ENCODE measurements around the gene COX6A2.

The COX6A2 gene

DNA sequence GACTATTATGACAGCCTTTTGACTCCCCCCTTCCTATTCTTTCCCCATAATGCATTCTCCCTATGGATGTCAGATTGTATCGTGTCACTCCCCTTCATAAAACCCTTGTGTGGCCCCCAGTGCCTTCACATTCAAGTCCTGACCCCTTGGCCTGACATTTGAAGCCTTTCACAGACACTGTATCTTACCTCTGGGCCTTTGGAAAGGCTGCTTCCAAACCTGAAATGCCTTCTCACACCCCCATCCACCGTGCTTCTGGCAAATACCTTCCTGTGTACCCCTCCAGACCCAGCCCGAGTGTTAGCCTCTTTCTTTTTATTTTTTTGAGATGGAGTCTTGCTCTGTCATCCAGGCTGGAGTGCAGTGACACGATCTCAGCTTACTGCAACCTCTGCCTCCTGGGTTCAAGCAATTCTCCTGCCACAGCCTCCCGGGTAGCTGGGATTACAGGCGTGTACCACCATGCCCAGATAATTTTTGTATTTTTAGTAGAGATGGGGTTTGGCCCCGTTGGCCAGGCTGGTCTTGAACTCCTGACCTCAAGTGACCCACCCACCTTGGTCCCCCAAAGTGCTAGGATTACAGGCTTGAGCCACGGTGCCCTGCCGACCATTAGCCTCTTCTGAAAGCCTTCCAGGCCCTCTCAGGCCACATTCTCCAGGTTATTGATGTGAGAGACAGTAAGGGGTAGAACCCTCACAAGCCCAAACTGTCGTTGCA, 33.2 kb upstream of the COX6A2 start:
- Histone ChIP-seq H3K4me1 (ENCODE audit: low read length) (peaks cover 5% of the 10 kb centered on the region), H3F3A (ENCODE audit: insufficient read depth, low read length) (peaks cover 19% of the 10 kb centered on the region), H3K27ac (ENCODE audit: low read length) (no peak overlapping the region), H3K4me2 (ENCODE audit: low read depth, low read length) (no peak overlapping the region), H3K79me2 (ENCODE audit: low read length) (peaks cover 34% of the 10 kb centered on the region), H3K9ac (ENCODE audit: low read length) (no peak overlapping the region), H4K20me1 (ENCODE audit: insufficient read depth, low read length) (no peaks in the 10 kb centered on the region), H3K36me3 (replicated peaks; ENCODE audit: insufficient read depth, low read length) (no peaks in the 10 kb centered on the region), H3K27me3 (replicated peaks; ENCODE audit: insufficient read depth, low read length) (no peaks in the 10 kb centered on the region), H2AFZ (ENCODE audit: low read length) (no peak overlapping the region), H3K9me3 (replicated peaks; ENCODE audit: insufficient read depth, low read length) (no peaks in the 10 kb centered on the region), H3K4me3 (ENCODE audit: low read length) (no peak overlapping the region), H3K9me2 (replicated peaks; ENCODE audit: insufficient read depth, low read length) (no peaks in the 10 kb centered on the region)
- TF ChIP-seq CTCF (IDR thresholded peaks at IDR 0.05; ENCODE audit: low read length) (no peak), EZH2 (optimal IDR thresholded peaks at IDR 0.05; ENCODE audit: low read depth, low read length) (no peak), EZH2phosphoT487 (IDR thresholded peaks at IDR 0.05; ENCODE audit: low read length) (no peak)
- no peak for DNase-seq

GRCh38 chr16:31460582-31461002, 32.4 kb upstream of the COX6A2 start:
- H3K27ac ChIP-seq (ENCODE audit: low read length): no peak overlapping the region; the same call in 1 of the 2 replicates

GRCh38 chr16:31459687-31460581, 31.8 kb upstream of the COX6A2 start:
- Histone ChIP-seq H3K9me3 (replicated peaks; ENCODE audit: insufficient read depth, low read length) (no peaks in the 10 kb centered on the region), H3K4me3 (ENCODE audit: low read length) (peak overlapping the region; percentile 79), H3K27me3 (replicated peaks; ENCODE audit: insufficient read depth, low read length) (no peaks in the 10 kb centered on the region), H3K9ac (ENCODE audit: low read length) (peak overlapping the region; percentile 96), H3K27ac (ENCODE audit: low read length) (peak overlapping the region; percentile 96), H3K4me2 (ENCODE audit: low read depth, low read length) (peak overlapping the region; percentile 90), H2AFZ (ENCODE audit: low read length) (peak overlapping the region; percentile 89), H3K79me2 (ENCODE audit: low read length) (peaks cover 43% of the 10 kb centered on the region), H3K36me3 (replicated peaks; ENCODE audit: insufficient read depth, low read length) (no peaks in the 10 kb centered on the region), H3K4me1 (ENCODE audit: low read length) (peaks cover 5% of the 10 kb centered on the region), H3F3A (ENCODE audit: insufficient read depth, low read length) (peaks cover 19% of the 10 kb centered on the region), H4K20me1 (ENCODE audit: insufficient read depth, low read length) (no peaks in the 10 kb centered on the region), H3K9me2 (replicated peaks; ENCODE audit: insufficient read depth, low read length) (no peaks in the 10 kb centered on the region)
- no peak for TF ChIP-seq CTCF (IDR thresholded peaks at IDR 0.05; ENCODE audit: low read length)
- no peak for TF ChIP-seq EZH2 (optimal IDR thresholded peaks at IDR 0.05; ENCODE audit: low read depth, low read length)
- no peak for TF ChIP-seq EZH2phosphoT487 (IDR thresholded peaks at IDR 0.05; ENCODE audit: low read length)
- peak; percentile 100 for DNase-seq

More at GRCh38 chr16:31460582-31461002, 32.4 kb upstream of the COX6A2 start:
- DNase-seq: peak; percentile 56
- TF ChIP-seq CTCF (IDR thresholded peaks at IDR 0.05; ENCODE audit: low read length): peak; percentile 57
- no peak for TF ChIP-seq EZH2phosphoT487 (IDR thresholded peaks at IDR 0.05; ENCODE audit: low read length)
- TF ChIP-seq EZH2 (optimal IDR thresholded peaks at IDR 0.05; ENCODE audit: low read depth, low read length): no peak
- Histone ChIP-seq H3K9me2 (replicated peaks; ENCODE audit: insufficient read depth, low read length) (no peaks in the 10 kb centered on the region), H3K79me2 (ENCODE audit: low read length) (peaks cover 39% of the 10 kb centered on the region), H3K4me1 (ENCODE audit: low read length) (peaks cover 5% of the 10 kb centered on the region), H3K4me2 (ENCODE audit: low read depth, low read length) (peak overlapping the region; percentile 90; the same call in 1 of the 2 replicates), H3F3A (ENCODE audit: insufficient read depth, low read length) (peaks cover 19% of the 10 kb centered on the region), H2AFZ (ENCODE audit: low read length) (peak overlapping the region; percentile 74), H3K27me3 (replicated peaks; ENCODE audit: insufficient read depth, low read length) (no peaks in the 10 kb centered on the region), H3K9ac (ENCODE audit: low read length) (no peak overlapping the region; the same call in 1 of the 2 replicates), H4K20me1 (ENCODE audit: insufficient read depth, low read length) (no peaks in the 10 kb centered on the region), H3K9me3 (replicated peaks; ENCODE audit: insufficient read depth, low read length) (no peaks in the 10 kb centered on the region), H3K4me3 (ENCODE audit: low read length) (peak overlapping the region; percentile 76), H3K36me3 (replicated peaks; ENCODE audit: insufficient read depth, low read length) (no peaks in the 10 kb centered on the region)
